ENCODE data around the gene ZNF697.
"Not testable (repeated sequence)": the region's sequence is repeated elsewhere in the genome, so short reads cannot be mapped to it uniquely, and the experiment has no call there.

Gene ZNF697

DNA sequence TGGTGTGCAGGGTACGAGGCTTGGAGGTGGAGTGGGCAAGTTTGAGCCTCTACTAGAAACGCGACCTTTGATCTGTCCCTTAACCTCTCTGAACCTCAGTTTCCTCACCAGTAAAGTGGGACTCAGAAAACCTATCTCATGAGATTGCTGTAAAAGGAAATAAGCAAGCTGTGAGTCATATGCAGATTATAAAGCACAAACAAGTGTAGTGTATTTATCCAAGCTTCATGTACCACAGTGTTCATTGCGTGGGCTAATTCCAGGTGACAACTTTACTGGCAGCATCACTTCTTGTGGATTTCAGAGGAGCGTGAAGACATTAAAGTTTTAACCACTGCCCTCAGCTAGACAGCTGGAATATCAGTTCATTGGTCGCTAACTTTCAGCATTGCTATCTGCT lies 44.4 kb downstream of the ZNF697 start:
- H3K4me3 ChIP-seq (replicated peaks; ENCODE audit: low read depth, low read length): no peak overlapping the region
- H3K27me3 ChIP-seq (replicated peaks; ENCODE audit: control insufficient read depth, insufficient read depth, low read length): no peaks in the 10 kb centered on the region
- no peaks in the 10 kb centered on the region for H3K36me3 ChIP-seq (ENCODE audit: control insufficient read depth, insufficient read depth, low read length)
- DNase-seq (ENCODE audit: extremely low read depth, insufficient read length): no peak
- TF ChIP-seq, protein P1, sequence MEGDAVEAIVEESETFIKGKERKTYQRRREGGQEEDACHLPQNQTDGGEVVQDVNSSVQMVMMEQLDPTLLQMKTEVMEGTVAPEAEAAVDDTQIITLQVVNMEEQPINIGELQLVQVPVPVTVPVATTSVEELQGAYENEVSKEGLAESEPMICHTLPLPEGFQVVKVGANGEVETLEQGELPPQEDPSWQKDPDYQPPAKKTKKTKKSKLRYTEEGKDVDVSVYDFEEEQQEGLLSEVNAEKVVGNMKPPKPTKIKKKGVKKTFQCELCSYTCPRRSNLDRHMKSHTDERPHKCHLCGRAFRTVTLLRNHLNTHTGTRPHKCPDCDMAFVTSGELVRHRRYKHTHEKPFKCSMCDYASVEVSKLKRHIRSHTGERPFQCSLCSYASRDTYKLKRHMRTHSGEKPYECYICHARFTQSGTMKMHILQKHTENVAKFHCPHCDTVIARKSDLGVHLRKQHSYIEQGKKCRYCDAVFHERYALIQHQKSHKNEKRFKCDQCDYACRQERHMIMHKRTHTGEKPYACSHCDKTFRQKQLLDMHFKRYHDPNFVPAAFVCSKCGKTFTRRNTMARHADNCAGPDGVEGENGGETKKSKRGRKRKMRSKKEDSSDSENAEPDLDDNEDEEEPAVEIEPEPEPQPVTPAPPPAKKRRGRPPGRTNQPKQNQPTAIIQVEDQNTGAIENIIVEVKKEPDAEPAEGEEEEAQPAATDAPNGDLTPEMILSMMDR (IDR thresholded peaks at IDR 0.05; ENCODE audit: insufficient read depth, low read length, poor library complexity, severe bottlenecking): no peak

DNA sequence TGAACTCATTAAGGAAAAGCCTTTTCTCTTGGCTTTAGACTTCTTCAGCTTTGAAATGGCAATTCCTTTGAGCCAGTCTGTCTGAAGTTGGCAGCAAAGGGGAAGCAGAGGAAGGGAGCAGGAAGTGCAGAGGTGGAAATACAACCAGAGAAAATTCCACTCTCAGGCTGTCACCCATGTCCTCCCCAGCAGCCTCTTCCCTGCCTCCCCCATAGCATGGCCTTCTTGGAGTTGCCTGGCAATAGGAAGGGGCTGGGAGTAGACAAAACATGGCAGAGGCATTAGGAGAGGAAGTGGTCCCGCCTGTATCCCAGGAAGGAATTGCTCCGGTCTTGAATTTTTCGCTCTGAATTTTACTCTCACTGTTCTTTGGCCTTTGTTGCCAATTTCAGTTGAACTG lies 44.8 kb downstream of the ZNF697 start:
- not testable (repeated sequence) for H3K4me3 ChIP-seq (replicated peaks; ENCODE audit: low read depth, low read length); DNase-seq (ENCODE audit: extremely low read depth, insufficient read length); H3K27me3 ChIP-seq (replicated peaks; ENCODE audit: control insufficient read depth, insufficient read depth, low read length); H3K36me3 ChIP-seq (ENCODE audit: control insufficient read depth, insufficient read depth, low read length)

DNA sequence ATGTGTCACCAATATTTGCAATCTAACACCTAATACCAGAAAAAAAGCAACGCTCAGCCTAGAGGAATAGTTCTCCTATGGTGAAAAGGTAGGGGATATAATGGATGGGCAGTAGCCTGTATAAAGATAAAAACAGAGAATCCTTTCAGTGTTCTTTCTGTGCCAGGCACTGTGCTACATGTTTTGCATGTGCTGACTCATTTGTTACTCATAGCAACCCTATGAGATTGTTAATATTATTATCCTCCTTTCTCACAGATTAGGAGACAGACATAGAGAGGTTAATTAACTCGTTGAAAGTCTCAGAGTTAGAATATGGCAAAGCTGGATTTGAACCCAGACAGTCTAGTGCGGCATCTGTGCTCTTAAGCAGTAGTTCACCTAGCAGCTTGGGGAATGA lies 45.3 kb downstream of the ZNF697 start:
- H3K27me3 ChIP-seq (replicated peaks; ENCODE audit: control insufficient read depth, insufficient read depth, low read length); DNase-seq (ENCODE audit: extremely low read depth, insufficient read length); H3K4me3 ChIP-seq (replicated peaks; ENCODE audit: low read depth, low read length); H3K36me3 ChIP-seq (ENCODE audit: control insufficient read depth, insufficient read depth, low read length): not testable (repeated sequence)

DNA sequence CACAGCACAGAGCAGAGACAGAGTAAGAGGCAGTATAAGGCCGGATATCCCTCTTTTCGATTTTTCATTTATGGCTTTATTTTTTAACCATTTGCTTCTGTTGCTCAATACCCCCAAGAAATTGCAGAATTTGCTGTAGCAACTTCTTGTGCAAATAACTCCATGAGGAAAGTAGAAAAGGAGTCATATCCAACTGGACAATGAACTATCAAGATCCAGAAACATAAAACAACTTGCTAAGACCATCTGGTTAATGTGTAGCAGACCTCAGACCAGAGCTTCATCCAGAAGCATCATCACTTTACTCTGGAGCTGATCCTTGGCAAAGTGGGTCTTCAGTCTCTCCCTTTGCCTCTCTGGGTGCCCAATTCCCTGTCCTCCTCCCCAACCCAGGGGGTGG lies 45.9 kb downstream of the ZNF697 start:
- Histone ChIP-seq H3K36me3 (ENCODE audit: control insufficient read depth, insufficient read depth, low read length) (no peaks in the 10 kb centered on the region), H3K4me3 (replicated peaks; ENCODE audit: low read depth, low read length) (no peak overlapping the region), H3K27me3 (replicated peaks; ENCODE audit: control insufficient read depth, insufficient read depth, low read length) (no peaks in the 10 kb centered on the region)
- no peak for DNase-seq (ENCODE audit: extremely low read depth, insufficient read length)
- TF ChIP-seq, protein P1 (IDR thresholded peaks at IDR 0.05; ENCODE audit: insufficient read depth, low read length, poor library complexity, severe bottlenecking): no peak

DNA sequence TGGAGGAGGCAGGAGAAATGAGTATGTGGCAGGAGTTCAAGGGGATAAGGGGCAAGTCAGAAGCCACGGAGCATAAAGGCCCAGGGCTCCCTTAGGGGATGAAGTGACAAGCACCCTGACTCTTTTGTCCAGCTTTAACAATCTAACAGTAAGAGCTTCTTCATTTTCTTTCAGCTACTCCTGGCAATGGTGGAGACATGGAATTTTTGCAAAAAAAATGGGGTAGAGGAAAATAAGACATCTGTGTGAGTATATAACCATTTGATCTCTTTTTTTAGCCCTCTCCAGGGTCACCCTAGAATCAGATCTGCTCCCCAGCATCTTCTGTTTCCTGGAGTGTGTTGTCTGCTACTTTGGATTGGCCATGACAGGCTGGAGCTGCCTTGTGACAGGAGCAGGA lies 47.1 kb downstream of the ZNF697 start:
- DNase-seq (ENCODE audit: extremely low read depth, insufficient read length): no peak
- TF ChIP-seq, protein P1 (IDR thresholded peaks at IDR 0.05; ENCODE audit: insufficient read depth, low read length, poor library complexity, severe bottlenecking): no peak
- Histone ChIP-seq H3K36me3 (ENCODE audit: control insufficient read depth, insufficient read depth, low read length) (no peaks in the 10 kb centered on the region), H3K4me3 (replicated peaks; ENCODE audit: low read depth, low read length) (no peak overlapping the region), H3K27me3 (replicated peaks; ENCODE audit: control insufficient read depth, insufficient read depth, low read length) (no peaks in the 10 kb centered on the region)

DNA sequence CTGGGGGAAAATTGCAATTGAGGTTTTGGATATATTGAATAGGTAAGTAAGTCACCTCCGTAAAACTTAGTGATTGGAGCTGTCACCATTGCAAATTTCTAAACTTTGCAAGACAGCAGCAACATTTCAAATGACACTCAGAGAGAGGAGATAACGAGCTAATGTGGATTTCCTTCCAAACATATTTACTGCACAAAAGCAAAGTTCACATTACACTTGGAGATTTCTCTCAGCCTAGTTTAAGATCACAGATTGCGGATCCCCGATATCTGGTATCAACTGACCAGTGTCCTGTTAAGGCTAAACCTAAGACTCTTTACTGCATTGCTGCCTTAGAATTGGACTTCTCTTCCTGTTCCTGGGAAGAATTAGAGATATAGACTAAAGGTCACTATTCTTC lies 47.5 kb downstream of the ZNF697 start:
- H3K4me3 ChIP-seq (replicated peaks; ENCODE audit: low read depth, low read length): no peak overlapping the region
- DNase-seq (ENCODE audit: extremely low read depth, insufficient read length): no peak
- TF ChIP-seq, protein P1 (IDR thresholded peaks at IDR 0.05; ENCODE audit: insufficient read depth, low read length, poor library complexity, severe bottlenecking): no peak
- H3K36me3 ChIP-seq (ENCODE audit: control insufficient read depth, insufficient read depth, low read length): no peaks in the 10 kb centered on the region
- no peaks in the 10 kb centered on the region for H3K27me3 ChIP-seq (replicated peaks; ENCODE audit: control insufficient read depth, insufficient read depth, low read length)

DNA sequence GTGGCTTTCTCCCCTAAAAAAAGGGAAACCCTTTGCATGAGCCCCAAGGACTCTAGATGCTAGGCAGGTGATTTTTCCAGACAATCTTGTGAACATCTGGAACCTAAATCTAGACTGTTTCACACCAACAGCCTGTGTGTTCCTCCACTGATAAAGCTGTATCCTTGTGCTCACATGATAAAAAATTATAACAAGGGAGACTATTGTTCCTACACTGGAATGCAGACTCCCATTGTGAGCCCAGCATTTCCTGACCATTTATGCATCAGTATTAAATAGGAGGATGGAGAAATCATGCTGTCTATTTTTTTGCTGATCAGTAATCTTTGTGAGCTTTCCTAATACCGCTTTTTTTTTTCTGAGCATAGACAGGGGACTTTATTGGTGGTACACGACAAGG lies 52.5 kb downstream of the ZNF697 start:
- TF ChIP-seq, protein P1 (IDR thresholded peaks at IDR 0.05; ENCODE audit: insufficient read depth, low read length, poor library complexity, severe bottlenecking): no peak
- Histone ChIP-seq H3K27me3 (replicated peaks; ENCODE audit: control insufficient read depth, insufficient read depth, low read length) (no peaks in the 10 kb centered on the region), H3K36me3 (ENCODE audit: control insufficient read depth, insufficient read depth, low read length) (no peaks in the 10 kb centered on the region), H3K4me3 (replicated peaks; ENCODE audit: low read depth, low read length) (no peak overlapping the region)
- DNase-seq (ENCODE audit: extremely low read depth, insufficient read length): no peak
